ENCODE results near the gene MED15. TPM values are rescaled to one million over a fixed set of nuclear protein-coding genes. Genes with fewer than 3 reads are reported as not detected.

The MED15 gene
- total and polyA plus RNA-seq, 10 of the 15 experiments (the other 5 are each of a cell fraction or from before 2014, with no cell fraction given): 1.4 to 75.2 (median 26.9) TPM

- ChIA-PET POLR2A (interaction anchor here (0.5 kb wide), 1 partner anchor 374 kb away, joined by 4 read pairs; no protein-coding TSS in a partner anchor), CTCF (interaction anchor here (1.1 to 4.3 kb wide), 2 partner anchors 12 to 18 kb away, joined by 4 to 29 read pairs; no protein-coding TSS in a partner anchor), SMC1A (ENCODE audit: uncharacterized antibody, unreplicated experiment) (no interaction called here), RAD21 (ENCODE audit: unreplicated experiment) (no interaction called here)
- H3K36me3 ChIP-seq (ENCODE audit: control insufficient read depth in 2 of 2, insufficient read depth in 2 of 2, low read length in 1 of 2): peaks cover 40 to 49% of the 10 kb centered on the region in 2 experiments
- H3K4me2 ChIP-seq (ENCODE audit: control insufficient read depth, insufficient read depth): no peak overlapping the region
- no peak overlapping the region for H3K9ac ChIP-seq (ENCODE audit: control insufficient read depth, insufficient read depth, low read length)
- intact Hi-C loops (cut with micrococcal nuclease; ENCODE audit: unreplicated experiment): no loop called here
- peaks cover 24% of the 10 kb centered on the region for H3K4me1 ChIP-seq (ENCODE audit: control insufficient read depth, insufficient read depth, low read length)
- no TSS peak for BruUV-seq (replicated peaks)
- no peak for DNase-seq (ENCODE audit: low read depth, low spot score)
- in situ Hi-C loops (cut with MboI): no loop called here
- no peak overlapping the region for H2AFZ ChIP-seq (ENCODE audit: control insufficient read depth, low read depth, low read length)
- no peak overlapping the region for H3K27ac ChIP-seq (ENCODE audit: control insufficient read depth, insufficient read depth)
- no peak for ATAC-seq
- no peak for FAIRE-seq
- peaks cover 14% of the 10 kb centered on the region for H3K79me2 ChIP-seq (ENCODE audit: control insufficient read depth, insufficient read depth, low read length)
- H4K20me1 ChIP-seq (ENCODE audit: control insufficient read depth, insufficient read depth): peaks cover 8% of the 10 kb centered on the region; the same call in 1 of the 2 replicates
- H3K9me3 ChIP-seq (replicated peaks; ENCODE audit: control insufficient read depth, insufficient read depth, low read length): no peaks in the 10 kb centered on the region
- H3K27me3 ChIP-seq (replicated peaks in 1 of 2; ENCODE audit: control insufficient read depth in 2 of 2, insufficient read depth in 2 of 2, low read length in 1 of 2): no peaks in the 10 kb centered on the region
- H3K4me3 ChIP-seq: no peak overlapping the region
- 92% methylated on average over 15 of the region's 15 CpGs for WGBS (ENCODE audit: insufficient coverage, insufficient replicate concordance, low lambda C conversion rate, missing lambda C conversion rate)
- TF ChIP-seq WRNIP1 (IDR thresholded peaks at IDR 0.05; ENCODE audit: borderline replicate concordance, low read depth, low read length) (no peak), SIX5 (IDR thresholded peaks at IDR 0.05; ENCODE audit: low read depth, low read length, severe bottlenecking) (no peak), ZBTB33 (IDR thresholded peaks at IDR 0.05) (no peak), CEBPZ (IDR thresholded peaks at IDR 0.05; ENCODE audit: low read depth, low read length) (no peak), POLR2AphosphoS2 (IDR thresholded peaks at IDR 0.05; ENCODE audit: low read depth, low read length) (no peak), RB1 (IDR thresholded peaks at IDR 0.05; ENCODE audit: borderline replicate concordance) (no peak), BCL11A (IDR thresholded peaks at IDR 0.05; ENCODE audit: low read depth, low read length) (no peak)
These were observed 45.3 kb downstream of the MED15 start for GRCh38 chr22:20552443-20553401.

Measured in GM12878 (cell line).